Measurements from ENCODE around the gene PDLIM7.
"Not testable (repeated sequence)": the region's sequence is repeated elsewhere in the genome, so short reads cannot be mapped to it uniquely, and the experiment has no call there.

The PDLIM7 gene

GRCh38 chr5:177497292-177498012 lies at the start of gene PDLIM7:
TSS of gene PDLIM7 (minus strand) at chr5:177497604. CDS start at chr5:177496512, 1,092 bp downstream.
- peak; percentile 88 to 94 (median 90) for DNase-seq (ENCODE audit: low read depth in 3 of 3)

- no peak for DNase-seq (ENCODE audit: low read depth in 3 of 3)
Observed at GRCh38 chr5:177546258-177546741, 48.9 kb upstream of the PDLIM7 start.

GRCh38 chr5:177545487-177546257 lies 48.3 kb upstream of the PDLIM7 start:
- no peak for DNase-seq (ENCODE audit: low read depth in 3 of 3)

GRCh38 chr5:177542816-177543465 lies 45.5 kb upstream of the PDLIM7 start:
- DNase-seq (ENCODE audit: low read depth in 3 of 3) = no peak

GRCh38 chr5:177540438-177540837 lies 43.0 kb upstream of the PDLIM7 start:
- no peak for DNase-seq (ENCODE audit: low read depth in 3 of 3)

- no peak for DNase-seq (ENCODE audit: low read depth in 3 of 3)
Observed at GRCh38 chr5:177539411-177539810, 42.0 kb upstream of the PDLIM7 start.

GRCh38 chr5:177538876-177539275 lies 41.5 kb upstream of the PDLIM7 start:
- no peak for DNase-seq (ENCODE audit: low read depth in 3 of 3)

GRCh38 chr5:177537389-177538361 lies 40.3 kb upstream of the PDLIM7 start:
- DNase-seq (ENCODE audit: low read depth in 3 of 3) = no peak

- no peak for DNase-seq (ENCODE audit: low read depth in 3 of 3)
Observed at GRCh38 chr5:177536386-177536785, 39.0 kb upstream of the PDLIM7 start.

- no peak for DNase-seq (ENCODE audit: low read depth in 3 of 3)
Observed at GRCh38 chr5:177535125-177535524, 37.7 kb upstream of the PDLIM7 start.

- not testable (repeated sequence) for DNase-seq (ENCODE audit: low read depth in 3 of 3)
Observed at GRCh38 chr5:177534433-177534832, 37.0 kb upstream of the PDLIM7 start.

GRCh38 chr5:177531209-177531940 lies 34.0 kb upstream of the PDLIM7 start:
- DNase-seq (ENCODE audit: low read depth in 3 of 3) = no peak

- no peak for DNase-seq (ENCODE audit: low read depth in 3 of 3)
Observed at GRCh38 chr5:177530638-177531037, 33.2 kb upstream of the PDLIM7 start.

GRCh38 chr5:177529247-177530203 lies 32.1 kb upstream of the PDLIM7 start:
- DNase-seq (ENCODE audit: low read depth in 3 of 3) = no peak

- no peak for DNase-seq (ENCODE audit: low read depth in 3 of 3)
Observed at GRCh38 chr5:177528631-177529030, 31.2 kb upstream of the PDLIM7 start.

- no peak for DNase-seq (ENCODE audit: low read depth in 3 of 3)
Observed at GRCh38 chr5:177527595-177527994, 30.2 kb upstream of the PDLIM7 start.

GRCh38 chr5:177526791-177527190 lies 29.4 kb upstream of the PDLIM7 start:
- no peak for DNase-seq (ENCODE audit: low read depth in 3 of 3)

- DNase-seq (ENCODE audit: low read depth in 3 of 3) = no peak
Observed at GRCh38 chr5:177526191-177526590, 28.8 kb upstream of the PDLIM7 start.

GRCh38 chr5:177524941-177525655 lies 27.7 kb upstream of the PDLIM7 start:
- no peak for DNase-seq (ENCODE audit: low read depth in 3 of 3)

Data from stimulated activated CD4-positive, alpha-beta T cell treated with anti-CD3 and anti-CD28 coated beads, TNF-alpha, amount 100 ng/mL, for 24 hours (primary cell).